ENCODE measurements around the gene PTPN2. TPM values are rescaled to one million over a fixed set of nuclear protein-coding genes. Genes with fewer than 3 reads are reported as not detected.

Gene PTPN2
- polyA plus RNA-seq, 2 of the 4 experiments (the other 2 are of a cell fraction): 23.0 to 32.4 TPM

DNA sequence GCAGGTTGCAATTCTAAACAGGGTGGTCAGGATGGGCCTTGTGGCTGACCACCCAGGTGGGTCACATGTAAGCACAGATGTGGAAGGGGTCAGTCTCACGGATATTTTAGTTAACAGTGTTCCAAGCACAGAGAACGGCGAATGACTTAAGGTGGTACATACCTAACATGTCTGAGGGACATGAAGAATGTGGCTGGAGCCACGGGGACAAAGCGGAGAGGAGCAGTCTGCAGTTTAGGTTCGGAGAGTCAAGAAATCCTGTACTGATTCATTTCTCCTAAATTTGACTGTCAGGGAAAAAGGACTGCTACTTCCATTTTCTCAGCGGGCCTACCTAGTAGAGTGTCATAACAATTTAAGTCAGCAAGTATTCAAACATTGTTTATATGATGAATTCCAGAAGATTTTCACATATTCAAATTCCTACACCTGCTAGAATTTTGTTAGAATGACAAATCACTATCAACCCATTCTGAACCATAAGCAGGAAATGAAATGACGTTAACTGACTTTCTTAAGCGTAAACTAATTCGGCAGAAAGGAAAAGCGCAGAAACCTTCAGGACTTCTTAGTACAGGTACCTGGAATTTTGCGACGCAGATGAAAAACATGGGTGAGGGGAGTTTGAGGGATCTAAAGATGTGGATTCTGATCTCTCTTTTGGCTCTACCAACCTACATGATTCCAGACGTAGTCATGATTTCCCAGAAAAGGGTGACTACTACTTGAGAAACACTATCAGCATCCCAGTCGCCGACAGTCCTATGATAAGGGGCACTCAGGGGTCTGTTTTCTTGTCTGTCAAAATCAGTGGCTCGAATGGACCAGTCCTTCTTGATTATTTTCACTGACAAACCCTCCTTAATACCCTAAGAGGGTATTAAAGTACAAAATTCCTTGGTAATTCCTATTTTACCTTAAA, 41.3 kb downstream of the PTPN2 start:
- DNase-seq (ENCODE audit: low read depth in 1 of 2, low spot score in 1 of 2) (no peak), FAIRE-seq (no peak), ATAC-seq (no peak)
- H3K9me3 ChIP-seq: no peaks in the 10 kb centered on the region
- no peak for TF ChIP-seq MAFK (IDR thresholded peaks at IDR 0.05; ENCODE audit: partially characterized antibody)
- no peak for TF ChIP-seq KDM5A (IDR thresholded peaks at IDR 0.05)
- no peak for TF ChIP-seq NPAS2 (CRISPR knock-in tag; IDR thresholded peaks at IDR 0.05; ENCODE audit: borderline replicate concordance)
- TF ChIP-seq CHD2 (IDR thresholded peaks at IDR 0.05; ENCODE audit: low read length, partially characterized antibody): no peak
- no peak for TF ChIP-seq JUNB (IDR thresholded peaks at IDR 0.05)
- no peak for TF ChIP-seq MYC (IDR thresholded peaks at IDR 0.05; ENCODE audit: borderline replicate concordance, low read length)
- no peak for TF ChIP-seq NFE2L2 (conservative IDR thresholded peaks at IDR 0.05; ENCODE audit: low read length)
- no peak for TF ChIP-seq HOXA7 (CRISPR knock-in tag; IDR thresholded peaks at IDR 0.05)
- no peak for TF ChIP-seq RNF2 (IDR thresholded peaks at IDR 0.05; ENCODE audit: borderline replicate concordance, low read depth)
- no peak for TF ChIP-seq GATA3 (IDR thresholded peaks at IDR 0.05; ENCODE audit: borderline replicate concordance)
- TF ChIP-seq ZSCAN20 (CRISPR knock-in tag; IDR thresholded peaks at IDR 0.05): no peak
- no peak for TF ChIP-seq KDM1A (IDR thresholded peaks at IDR 0.05; ENCODE audit: low read depth)
- TF ChIP-seq TP53 (CRISPR knock-in tag; IDR thresholded peaks at IDR 0.05): no peak
- TF ChIP-seq RARB (CRISPR knock-in tag; IDR thresholded peaks at IDR 0.05): no peak
- TF ChIP-seq, protein P1, sequence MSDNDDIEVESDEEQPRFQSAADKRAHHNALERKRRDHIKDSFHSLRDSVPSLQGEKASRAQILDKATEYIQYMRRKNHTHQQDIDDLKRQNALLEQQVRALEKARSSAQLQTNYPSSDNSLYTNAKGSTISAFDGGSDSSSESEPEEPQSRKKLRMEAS (IDR thresholded peaks at IDR 0.05): no peak
- no peak for TF ChIP-seq CHD4 (IDR thresholded peaks at IDR 0.05; ENCODE audit: borderline replicate concordance)
- no peak for TF ChIP-seq RAD21 (conservative IDR thresholded peaks at IDR 0.05 in 1 of 2, IDR thresholded peaks at IDR 0.05 in 1 of 2)
- TF ChIP-seq ZNF302 (CRISPR knock-in tag; IDR thresholded peaks at IDR 0.05): no peak
- no peak for TF ChIP-seq FOSB (CRISPR knock-in tag; IDR thresholded peaks at IDR 0.05)
- no peak for TF ChIP-seq ZFP36 (IDR thresholded peaks at IDR 0.05; ENCODE audit: borderline replicate concordance, partially characterized antibody)
- ChIA-PET CTCF (interaction anchor here (1.9 kb wide), 1 partner anchor 91 kb away, joined by 5 read pairs; no protein-coding TSS in a partner anchor), POLR2A (interaction anchor here (1.6 kb wide), 1 partner anchor 41 kb away, joined by 3 read pairs; the partner anchor contains the start of gene PTPN2)
- WGBS (ENCODE audit: missing lambda C conversion rate): 91% methylated on average over 17 of the region's 17 CpGs
- peaks cover 20% of the 10 kb centered on the region for H3K4me1 ChIP-seq
- H3K4me3 ChIP-seq: no peak overlapping the region
- no peak overlapping the region for H3K4me2 ChIP-seq
- H3K27ac ChIP-seq: peak overlapping the region in 1 of 2 experiments; percentile 63; a peak in 2 of 6 replicates

- ATAC-seq: no peak
- POLR2A ChIA-PET: interaction anchor here (1.2 kb wide), 1 partner anchor 42 kb away, joined by 10 read pairs; the partner anchor contains the start of gene PTPN2
- 88% methylated on average over 6 of the region's 6 CpGs for WGBS (ENCODE audit: missing lambda C conversion rate)
Measured at GRCh38 chr18:12841070-12841469, 43.0 kb downstream of the PTPN2 start.

GRCh38 chr18:12840382-12840781, 43.7 kb downstream of the PTPN2 start:
- FAIRE-seq: no peak
- no peak overlapping the region for H3K4me3 ChIP-seq
- ChIA-PET POLR2A (interaction anchor here (1.2 kb wide), 1 partner anchor 43 kb away, joined by 10 read pairs; the partner anchor contains the start of gene PTPN2), CTCF (interaction anchor here (1.4 kb wide), 1 partner anchor 54 kb away, joined by 3 read pairs; no protein-coding TSS in a partner anchor)
- peak overlapping the region in 1 of 2 experiments; percentile 81; a peak in 3 of 6 replicates for H3K27ac ChIP-seq
- no peak for DNase-seq (ENCODE audit: low read depth in 1 of 2, low spot score in 1 of 2)
- H3K4me2 ChIP-seq: no peak overlapping the region
- ATAC-seq: no peak
- H3K9me3 ChIP-seq: no peaks in the 10 kb centered on the region
- WGBS (ENCODE audit: missing lambda C conversion rate): 96% methylated on average over 3 of the region's 3 CpGs
- peaks cover 34% of the 10 kb centered on the region for H3K4me1 ChIP-seq
- TF ChIP-seq FOXS1 (CRISPR knock-in tag; IDR thresholded peaks at IDR 0.05) (no peak), HEYL (CRISPR knock-in tag; IDR thresholded peaks at IDR 0.05) (no peak), HMGXB4 (CRISPR knock-in tag; IDR thresholded peaks at IDR 0.05; ENCODE audit: borderline replicate concordance) (no peak), KDM5A (IDR thresholded peaks at IDR 0.05) (no peak), EHF (CRISPR knock-in tag; IDR thresholded peaks at IDR 0.05) (no peak), GATA3 (IDR thresholded peaks at IDR 0.05; ENCODE audit: borderline replicate concordance) (no peak), POLR2A (IDR thresholded peaks at IDR 0.05; ENCODE audit: low read length) (no peak), JUN (IDR thresholded peaks at IDR 0.05) (no peak), POLR2AphosphoS2 (conservative IDR thresholded peaks at IDR 0.05; ENCODE audit: low read length) (no peak)

More at GRCh38 chr18:12841070-12841469, 43.0 kb downstream of the PTPN2 start:
- Histone ChIP-seq H3K9me3 (no peaks in the 10 kb centered on the region), H3K4me1 (peaks cover 33% of the 10 kb centered on the region), H3K27ac (peak overlapping the region in 1 of 2 experiments; percentile 81; a peak in 2 of 6 replicates), H3K4me3 (no peak overlapping the region), H3K4me2 (no peak overlapping the region)
- TF ChIP-seq NPAS2 (CRISPR knock-in tag; IDR thresholded peaks at IDR 0.05; ENCODE audit: borderline replicate concordance) (no peak), RAD21 (conservative IDR thresholded peaks at IDR 0.05 in 1 of 2, IDR thresholded peaks at IDR 0.05 in 1 of 2) (0 out of 5 replicates have a peak, but pooled peaks of 1 of the 2 experiments have one; percentile 2)
- CTCF ChIA-PET: interaction anchor here (0.9 to 1.4 kb wide), 3 partner anchors 18 to 114 kb away, joined by 3 to 4 read pairs (median 3); no protein-coding TSS in a partner anchor
- DNase-seq (ENCODE audit: low read depth in 1 of 2, low spot score in 1 of 2) (peak in 1 of 2 experiments; percentile 33), FAIRE-seq (no peak)
